SK-N-SH treated with all-trans-retinoic acid at 6 μM for 48 hours (cell line): ENCODE results near the gene MIPEP.

Experiments
- ATAC-seq: fragments of 200-7000 bp; cut with Tn5 transposase; 3 replicates; pipeline ENCODE4 v1.9.1; 2020; ENCODE audit warnings: mild to moderate bottlenecking, moderate library complexity
- BACH2 ChIP-seq: fragments of 250-450 bp; sonication (Bioruptor Pico); IDR thresholded peaks from 2 replicates; pipeline ENCODE4 v1.9.0; 2021; ENCODE audit warnings: mild to moderate bottlenecking, borderline replicate concordance
- CSRNP3 ChIP-seq: fragments of 250-450 bp; sonication (Bioruptor Pico); IDR thresholded peaks from 2 replicates; pipeline ENCODE4 v1.5.1; 2021; ENCODE audit warnings: mild to moderate bottlenecking, moderate library complexity
- ESRRG ChIP-seq: fragments of 250-450 bp; sonication (Bioruptor Pico); IDR thresholded peaks from 2 replicates; pipeline ENCODE4 v1.6.1; 2021; ENCODE audit warnings: mild to moderate bottlenecking
- GLIS3 ChIP-seq: fragments of 250-450 bp; sonication (Bioruptor Pico); IDR thresholded peaks from 2 replicates; pipeline ENCODE4 v1.5.0; 2020; ENCODE audit warnings: mild to moderate bottlenecking, moderate library complexity
- ISL1 ChIP-seq: fragments of 250-450 bp; sonication (Bioruptor Pico); IDR thresholded peaks from 2 replicates; pipeline ENCODE4 v2.1.2; 2022; ENCODE audit warnings: mild to moderate bottlenecking, moderate library complexity
- OSR1 ChIP-seq: fragments of 250-450 bp; sonication (Bioruptor Pico); IDR thresholded peaks from 2 replicates; pipeline ENCODE4 v1.8.0; 2022; ENCODE audit warnings: moderate library complexity, mild to moderate bottlenecking, inconsistent platforms
- PPARA ChIP-seq: fragments of 250-450 bp; sonication (Bioruptor Pico); IDR thresholded peaks from 2 replicates; pipeline ENCODE4 v1.5.0; 2020; ENCODE audit warnings: mild to moderate bottlenecking, borderline replicate concordance
- SNAI2 ChIP-seq: fragments of 250-450 bp; sonication (Bioruptor Pico); IDR thresholded peaks from 2 replicates; pipeline ENCODE4 v1.5.0; 2020; ENCODE audit warnings: mild to moderate bottlenecking, moderate library complexity
- TCF4 ChIP-seq: fragments of 250-450 bp; sonication (Bioruptor Pico); IDR thresholded peaks from 2 replicates; pipeline ENCODE4 v1.8.0; 2021; ENCODE audit warnings: mild to moderate bottlenecking, moderate library complexity, borderline replicate concordance
- TOX ChIP-seq: fragments of 250-450 bp; sonication (Bioruptor Pico); IDR thresholded peaks from 2 replicates; pipeline ENCODE4 v1.8.0; 2021; ENCODE audit warnings: mild to moderate bottlenecking, moderate library complexity, borderline replicate concordance
- ZC3H10 ChIP-seq: fragments of 250-450 bp; sonication (Bioruptor Pico); IDR thresholded peaks from 2 replicates; pipeline ENCODE4 v1.5.1; 2021; ENCODE audit warnings: mild to moderate bottlenecking, moderate library complexity
- ZFP3 ChIP-seq: fragments of 250-450 bp; sonication (Bioruptor Pico); IDR thresholded peaks from 2 replicates; pipeline ENCODE4 v1.5.0; 2020; ENCODE audit warnings: mild to moderate bottlenecking, moderate library complexity
- ZFP30 ChIP-seq: fragments of 450-650 bp; formaldehyde crosslinking; IDR thresholded peaks from 2 replicates; pipeline ENCODE4 v1.5.0; 2022; ENCODE audit warnings: mild to moderate bottlenecking, moderate library complexity
- ZNF565 ChIP-seq: fragments of 450-650 bp; formaldehyde crosslinking; conservative IDR thresholded peaks from 2 replicates; pipeline ENCODE4 v1.5.0; 2020; ENCODE audit warnings: low read depth, mild to moderate bottlenecking, moderate library complexity
- ZNF70 ChIP-seq: fragments of 450-650 bp; formaldehyde crosslinking; IDR thresholded peaks from 2 replicates; pipeline ENCODE4 v1.5.0; 2020; ENCODE audit warnings: mild to moderate bottlenecking, moderate library complexity
- ZNF8 ChIP-seq: fragments of 450-650 bp; formaldehyde crosslinking; IDR thresholded peaks from 2 replicates; pipeline ENCODE4 v1.5.0; 2020; ENCODE audit warnings: mild to moderate bottlenecking, moderate library complexity
- TF ChIP-seq, protein P1 (sequence below): fragments of 250-450 bp; sonication (Bioruptor Pico); IDR thresholded peaks from 2 replicates; pipeline ENCODE4 v1.8.0; 2021; ENCODE audit warnings: low read depth, mild to moderate bottlenecking, moderate library complexity, borderline replicate concordance
- TF ChIP-seq, protein P2 (sequence below): fragments of 250-450 bp; sonication (Bioruptor Pico); IDR thresholded peaks from 2 replicates; pipeline ENCODE4 v1.8.0; 2020; ENCODE audit warnings: mild to moderate bottlenecking, moderate library complexity, borderline replicate concordance
- TF ChIP-seq, protein P3 (sequence below): fragments of 250-450 bp; sonication (Bioruptor Pico); IDR thresholded peaks from 2 replicates; pipeline ENCODE4 v1.5.1; 2020; ENCODE audit warnings: low read depth, mild to moderate bottlenecking, moderate library complexity
- TF ChIP-seq, protein P4 (sequence below): fragments of 250-450 bp; sonication (Bioruptor Pico); IDR thresholded peaks from 2 replicates; pipeline ENCODE4 v1.5.0; 2020; ENCODE audit warnings: mild to moderate bottlenecking, moderate library complexity

Gene MIPEP

DNA sequence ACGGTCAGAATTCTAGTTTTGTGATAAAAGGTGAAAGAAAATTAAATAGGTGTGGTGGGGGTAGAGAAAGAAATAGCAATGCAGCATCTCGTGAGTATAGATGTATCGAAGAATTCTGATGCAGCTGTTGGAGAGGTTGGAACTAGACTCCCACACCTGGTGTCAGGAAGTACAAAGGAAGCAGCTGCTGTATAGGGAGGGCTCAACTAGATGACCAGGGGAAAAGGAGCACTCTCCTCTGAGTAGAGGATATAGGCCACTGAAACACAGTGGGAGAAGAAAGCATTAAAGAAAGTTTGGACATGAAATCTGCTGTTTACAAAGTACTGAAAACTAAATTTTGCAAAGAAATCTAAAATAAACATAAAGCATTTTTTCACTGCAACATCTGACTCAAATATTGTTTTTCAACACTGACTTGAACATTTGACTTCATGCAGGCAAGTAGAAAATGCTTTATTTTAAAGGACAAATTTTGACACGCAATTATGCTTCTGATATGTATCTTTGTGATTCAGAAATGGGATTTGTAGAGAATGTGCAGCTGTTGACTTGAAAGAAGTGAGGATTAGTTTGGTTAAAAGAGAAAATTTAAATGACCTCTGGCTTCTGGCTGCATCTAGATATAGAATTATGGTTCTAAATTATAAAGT, 82.2 kb downstream of the MIPEP start:
- no peak for ATAC-seq
- TF ChIP-seq, protein P1, sequence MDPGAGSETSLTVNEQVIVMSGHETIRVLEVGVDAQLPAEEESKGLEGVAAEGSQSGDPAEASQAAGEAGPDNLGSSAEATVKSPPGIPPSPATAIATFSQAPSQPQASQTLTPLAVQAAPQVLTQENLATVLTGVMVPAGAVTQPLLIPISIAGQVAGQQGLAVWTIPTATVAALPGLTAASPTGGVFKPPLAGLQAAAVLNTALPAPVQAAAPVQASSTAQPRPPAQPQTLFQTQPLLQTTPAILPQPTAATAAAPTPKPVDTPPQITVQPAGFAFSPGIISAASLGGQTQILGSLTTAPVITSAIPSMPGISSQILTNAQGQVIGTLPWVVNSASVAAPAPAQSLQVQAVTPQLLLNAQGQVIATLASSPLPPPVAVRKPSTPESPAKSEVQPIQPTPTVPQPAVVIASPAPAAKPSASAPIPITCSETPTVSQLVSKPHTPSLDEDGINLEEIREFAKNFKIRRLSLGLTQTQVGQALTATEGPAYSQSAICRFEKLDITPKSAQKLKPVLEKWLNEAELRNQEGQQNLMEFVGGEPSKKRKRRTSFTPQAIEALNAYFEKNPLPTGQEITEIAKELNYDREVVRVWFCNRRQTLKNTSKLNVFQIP (CRISPR knock-in tag) = no peak
- TF ChIP-seq ESRRG (CRISPR knock-in tag) (no peak), ZFP30 (CRISPR knock-in tag) (no peak), OSR1 (CRISPR knock-in tag) (no peak), ZFP3 (CRISPR knock-in tag) (no peak), ZNF565 (CRISPR knock-in tag) (no peak), GLIS3 (CRISPR knock-in tag) (no peak), ZC3H10 (CRISPR knock-in tag) (no peak), ZNF70 (CRISPR knock-in tag) (no peak), ISL1 (CRISPR knock-in tag) (no peak), CSRNP3 (CRISPR knock-in tag) (no peak), ZNF8 (CRISPR knock-in tag) (no peak), SNAI2 (CRISPR knock-in tag) (no peak)
- TF ChIP-seq, protein P2, sequence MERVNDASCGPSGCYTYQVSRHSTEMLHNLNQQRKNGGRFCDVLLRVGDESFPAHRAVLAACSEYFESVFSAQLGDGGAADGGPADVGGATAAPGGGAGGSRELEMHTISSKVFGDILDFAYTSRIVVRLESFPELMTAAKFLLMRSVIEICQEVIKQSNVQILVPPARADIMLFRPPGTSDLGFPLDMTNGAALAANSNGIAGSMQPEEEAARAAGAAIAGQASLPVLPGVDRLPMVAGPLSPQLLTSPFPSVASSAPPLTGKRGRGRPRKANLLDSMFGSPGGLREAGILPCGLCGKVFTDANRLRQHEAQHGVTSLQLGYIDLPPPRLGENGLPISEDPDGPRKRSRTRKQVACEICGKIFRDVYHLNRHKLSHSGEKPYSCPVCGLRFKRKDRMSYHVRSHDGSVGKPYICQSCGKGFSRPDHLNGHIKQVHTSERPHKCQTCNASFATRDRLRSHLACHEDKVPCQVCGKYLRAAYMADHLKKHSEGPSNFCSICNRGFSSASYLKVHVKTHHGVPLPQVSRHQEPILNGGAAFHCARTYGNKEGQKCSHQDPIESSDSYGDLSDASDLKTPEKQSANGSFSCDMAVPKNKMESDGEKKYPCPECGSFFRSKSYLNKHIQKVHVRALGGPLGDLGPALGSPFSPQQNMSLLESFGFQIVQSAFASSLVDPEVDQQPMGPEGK (CRISPR knock-in tag) = no peak
- TF ChIP-seq, protein P3, sequence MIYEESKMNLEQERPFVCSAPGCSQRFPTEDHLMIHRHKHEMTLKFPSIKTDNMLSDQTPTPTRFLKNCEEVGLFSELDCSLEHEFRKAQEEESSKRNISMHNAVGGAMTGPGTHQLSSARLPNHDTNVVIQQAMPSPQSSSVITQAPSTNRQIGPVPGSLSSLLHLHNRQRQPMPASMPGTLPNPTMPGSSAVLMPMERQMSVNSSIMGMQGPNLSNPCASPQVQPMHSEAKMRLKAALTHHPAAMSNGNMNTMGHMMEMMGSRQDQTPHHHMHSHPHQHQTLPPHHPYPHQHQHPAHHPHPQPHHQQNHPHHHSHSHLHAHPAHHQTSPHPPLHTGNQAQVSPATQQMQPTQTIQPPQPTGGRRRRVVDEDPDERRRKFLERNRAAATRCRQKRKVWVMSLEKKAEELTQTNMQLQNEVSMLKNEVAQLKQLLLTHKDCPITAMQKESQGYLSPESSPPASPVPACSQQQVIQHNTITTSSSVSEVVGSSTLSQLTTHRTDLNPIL (CRISPR knock-in tag) = no peak

DNA sequence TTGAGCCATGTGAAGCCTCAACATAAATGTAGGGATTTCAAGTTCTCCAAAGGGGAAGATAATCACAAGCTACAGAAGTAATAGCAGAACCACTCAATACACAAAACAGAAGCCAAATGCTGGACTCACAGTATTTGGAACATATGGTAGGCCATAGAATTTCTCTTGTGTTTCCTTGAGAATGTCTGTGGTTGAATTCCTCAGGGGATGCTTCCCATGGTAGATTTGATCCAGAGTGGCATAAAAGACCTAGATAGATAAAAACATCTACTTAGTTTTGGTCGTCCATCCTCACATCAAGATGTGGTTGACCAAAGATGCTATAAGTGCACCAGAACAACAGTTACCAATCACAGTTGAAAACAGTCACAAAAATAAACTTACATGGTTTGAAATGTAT, 83.4 kb downstream of the MIPEP start:
- ATAC-seq = no peak
- TF ChIP-seq SNAI2 (CRISPR knock-in tag) (no peak), BACH2 (CRISPR knock-in tag) (no peak), CSRNP3 (CRISPR knock-in tag) (no peak), TOX (no peak), TCF4 (CRISPR knock-in tag) (no peak), ESRRG (CRISPR knock-in tag) (no peak), PPARA (CRISPR knock-in tag) (no peak), ZNF565 (CRISPR knock-in tag) (no peak), GLIS3 (CRISPR knock-in tag) (no peak), ZFP3 (CRISPR knock-in tag) (no peak)
- TF ChIP-seq, protein P2 (CRISPR knock-in tag) = no peak
- TF ChIP-seq, protein P4, sequence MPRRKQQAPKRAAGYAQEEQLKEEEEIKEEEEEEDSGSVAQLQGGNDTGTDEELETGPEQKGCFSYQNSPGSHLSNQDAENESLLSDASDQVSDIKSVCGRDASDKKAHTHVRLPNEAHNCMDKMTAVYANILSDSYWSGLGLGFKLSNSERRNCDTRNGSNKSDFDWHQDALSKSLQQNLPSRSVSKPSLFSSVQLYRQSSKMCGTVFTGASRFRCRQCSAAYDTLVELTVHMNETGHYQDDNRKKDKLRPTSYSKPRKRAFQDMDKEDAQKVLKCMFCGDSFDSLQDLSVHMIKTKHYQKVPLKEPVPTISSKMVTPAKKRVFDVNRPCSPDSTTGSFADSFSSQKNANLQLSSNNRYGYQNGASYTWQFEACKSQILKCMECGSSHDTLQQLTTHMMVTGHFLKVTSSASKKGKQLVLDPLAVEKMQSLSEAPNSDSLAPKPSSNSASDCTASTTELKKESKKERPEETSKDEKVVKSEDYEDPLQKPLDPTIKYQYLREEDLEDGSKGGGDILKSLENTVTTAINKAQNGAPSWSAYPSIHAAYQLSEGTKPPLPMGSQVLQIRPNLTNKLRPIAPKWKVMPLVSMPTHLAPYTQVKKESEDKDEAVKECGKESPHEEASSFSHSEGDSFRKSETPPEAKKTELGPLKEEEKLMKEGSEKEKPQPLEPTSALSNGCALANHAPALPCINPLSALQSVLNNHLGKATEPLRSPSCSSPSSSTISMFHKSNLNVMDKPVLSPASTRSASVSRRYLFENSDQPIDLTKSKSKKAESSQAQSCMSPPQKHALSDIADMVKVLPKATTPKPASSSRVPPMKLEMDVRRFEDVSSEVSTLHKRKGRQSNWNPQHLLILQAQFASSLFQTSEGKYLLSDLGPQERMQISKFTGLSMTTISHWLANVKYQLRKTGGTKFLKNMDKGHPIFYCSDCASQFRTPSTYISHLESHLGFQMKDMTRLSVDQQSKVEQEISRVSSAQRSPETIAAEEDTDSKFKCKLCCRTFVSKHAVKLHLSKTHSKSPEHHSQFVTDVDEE (CRISPR knock-in tag) = no peak
